ENCODE data around the gene RADIL.

- TF ChIP-seq, protein P1, sequence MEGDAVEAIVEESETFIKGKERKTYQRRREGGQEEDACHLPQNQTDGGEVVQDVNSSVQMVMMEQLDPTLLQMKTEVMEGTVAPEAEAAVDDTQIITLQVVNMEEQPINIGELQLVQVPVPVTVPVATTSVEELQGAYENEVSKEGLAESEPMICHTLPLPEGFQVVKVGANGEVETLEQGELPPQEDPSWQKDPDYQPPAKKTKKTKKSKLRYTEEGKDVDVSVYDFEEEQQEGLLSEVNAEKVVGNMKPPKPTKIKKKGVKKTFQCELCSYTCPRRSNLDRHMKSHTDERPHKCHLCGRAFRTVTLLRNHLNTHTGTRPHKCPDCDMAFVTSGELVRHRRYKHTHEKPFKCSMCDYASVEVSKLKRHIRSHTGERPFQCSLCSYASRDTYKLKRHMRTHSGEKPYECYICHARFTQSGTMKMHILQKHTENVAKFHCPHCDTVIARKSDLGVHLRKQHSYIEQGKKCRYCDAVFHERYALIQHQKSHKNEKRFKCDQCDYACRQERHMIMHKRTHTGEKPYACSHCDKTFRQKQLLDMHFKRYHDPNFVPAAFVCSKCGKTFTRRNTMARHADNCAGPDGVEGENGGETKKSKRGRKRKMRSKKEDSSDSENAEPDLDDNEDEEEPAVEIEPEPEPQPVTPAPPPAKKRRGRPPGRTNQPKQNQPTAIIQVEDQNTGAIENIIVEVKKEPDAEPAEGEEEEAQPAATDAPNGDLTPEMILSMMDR (IDR thresholded peaks at IDR 0.05) = no peak
- TF ChIP-seq POLR2A (IDR thresholded peaks at IDR 0.05) = no peak
Measured at GRCh38 chr7:4809666-4810065, 73.8 kb downstream of the RADIL start.

Measured in heart left ventricle (tissue), 13 donors.